Measurements from ENCODE around the gene BIVM.
"Not testable (repeated sequence)": the region's sequence is repeated elsewhere in the genome, so short reads cannot be mapped to it uniquely, and the experiment has no call there.

BIVM gene

DNA sequence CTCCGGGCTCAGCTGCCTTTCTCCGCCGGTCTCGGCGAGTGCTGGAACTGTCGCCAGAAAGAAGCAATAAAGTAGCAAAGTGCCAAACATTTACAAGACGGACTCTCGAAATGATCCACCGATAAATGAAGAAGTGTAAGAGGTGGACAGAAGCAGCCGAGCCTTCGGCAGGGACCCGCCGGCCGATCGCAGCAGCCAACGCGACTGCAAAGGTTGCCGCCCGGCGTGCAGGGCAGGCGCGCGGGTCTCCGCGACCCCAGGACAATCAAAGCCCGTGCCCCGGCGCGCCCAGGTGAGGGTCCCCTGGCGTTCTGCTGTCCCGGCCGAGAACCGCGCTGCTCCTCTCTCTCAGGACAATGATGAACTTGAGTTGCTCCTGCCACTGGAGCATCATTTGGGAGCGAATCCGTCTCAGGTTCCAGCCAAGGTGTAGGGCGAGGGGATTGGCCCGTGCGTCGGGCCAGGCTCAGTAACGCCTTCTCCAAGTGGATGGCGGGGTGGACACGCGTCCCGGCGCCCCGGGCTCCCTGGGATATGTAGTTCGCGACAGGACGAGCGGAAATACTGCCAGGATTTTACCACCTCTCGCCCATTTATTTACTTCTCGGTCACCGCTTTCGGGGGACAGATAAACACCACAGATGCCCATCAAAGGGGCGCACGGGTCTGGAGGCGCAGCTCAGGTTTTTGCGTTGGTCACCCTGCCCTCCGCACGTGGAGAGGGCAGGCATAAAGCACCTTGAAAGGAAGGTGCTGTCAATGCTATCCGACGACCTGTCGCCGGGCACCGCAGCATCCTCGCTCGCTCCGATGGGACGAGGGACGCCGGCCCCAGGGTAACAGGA lies at the start of gene BIVM, which contains the start of gene POGLUT2:
Gene BIVM, plus strand, starts transcription at position 539 of the 845 bp plus-strand sequence. CDS start 8,149 bp downstream, outside the sequence.
Gene POGLUT2, minus strand, starts transcription at position 396 of the 845 bp plus-strand sequence. Its CDS starts 306 bp downstream, at position 90.
- peak; percentile 28 for DNase-seq

DNA sequence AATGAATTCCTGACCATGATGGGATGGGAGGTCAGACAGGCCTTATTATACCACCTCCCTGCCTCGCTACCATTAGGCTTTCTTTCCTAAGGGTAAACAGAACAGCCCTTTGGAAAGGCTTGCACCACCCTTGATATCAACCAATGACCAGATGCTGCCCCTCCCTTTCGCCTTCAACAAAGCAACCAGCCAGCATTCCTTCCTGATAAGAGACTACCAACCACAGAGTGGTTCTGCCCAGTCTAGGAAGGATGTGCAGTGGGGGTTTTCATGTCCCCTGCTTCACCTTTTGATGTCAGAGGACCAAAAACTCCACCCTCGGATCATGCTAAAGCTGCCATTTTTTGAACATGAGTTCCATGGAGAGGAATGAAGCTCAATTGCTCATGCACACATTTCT lies 47.0 kb upstream of the BIVM start:
- no peak for DNase-seq

- DNase-seq, result no peak
Observed at GRCh38 chr13:102757006-102757405, 41.9 kb upstream of the BIVM start.

- no peak for DNase-seq
Observed at GRCh38 chr13:102758842-102759241, 40.1 kb upstream of the BIVM start.

DNA sequence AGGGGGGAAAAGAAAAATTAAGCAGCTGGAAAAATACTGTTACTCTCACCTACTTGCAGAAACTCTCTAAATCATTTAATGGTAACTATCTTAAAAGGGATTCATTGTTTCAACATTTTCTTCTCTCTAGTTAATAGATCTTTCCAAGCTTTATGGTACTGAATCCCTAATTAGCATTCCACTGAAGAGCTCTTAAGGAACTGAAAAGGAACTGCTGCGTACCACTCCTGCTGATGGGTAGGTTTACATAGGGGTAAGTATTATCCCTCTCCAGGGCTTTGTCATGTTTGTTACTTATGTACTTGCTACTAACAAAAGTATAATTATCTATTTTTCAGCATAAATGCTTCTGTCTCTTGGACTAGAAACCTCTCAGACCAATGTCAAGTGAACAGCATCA lies 37.8 kb upstream of the BIVM start:
- DNase-seq, result no peak

GRCh38 chr13:102763741-102764140 lies 35.2 kb upstream of the BIVM start:
- DNase-seq, result no peak

GRCh38 chr13:102768909-102769308 lies 30.0 kb upstream of the BIVM start:
- no peak for DNase-seq

- DNase-seq, result no peak
Observed at GRCh38 chr13:102769679-102770078, 29.2 kb upstream of the BIVM start.

DNA sequence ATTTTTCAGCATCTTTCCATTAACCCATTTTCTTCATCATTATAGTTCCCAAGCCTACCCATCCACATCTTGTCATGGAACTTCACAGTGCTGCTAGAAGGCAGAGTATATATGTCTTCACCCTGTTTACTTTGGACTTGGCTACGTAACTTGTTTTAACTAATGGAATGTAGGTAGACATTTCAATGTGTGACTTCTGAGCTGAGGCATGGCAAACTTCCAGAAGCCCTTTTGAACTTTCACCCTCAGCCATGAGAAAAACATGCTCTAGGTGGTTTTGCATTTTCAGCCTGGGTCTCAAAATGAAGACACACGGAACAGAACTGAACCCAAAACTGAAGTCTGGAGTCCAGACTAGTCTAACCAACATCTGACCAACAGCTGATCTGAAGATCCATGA lies 28.5 kb upstream of the BIVM start:
- DNase-seq, result no peak

- DNase-seq, result no peak
Observed at GRCh38 chr13:102771298-102772041, 27.4 kb upstream of the BIVM start.

GRCh38 chr13:102772042-102772425 lies 26.9 kb upstream of the BIVM start:
- no peak for DNase-seq

DNA sequence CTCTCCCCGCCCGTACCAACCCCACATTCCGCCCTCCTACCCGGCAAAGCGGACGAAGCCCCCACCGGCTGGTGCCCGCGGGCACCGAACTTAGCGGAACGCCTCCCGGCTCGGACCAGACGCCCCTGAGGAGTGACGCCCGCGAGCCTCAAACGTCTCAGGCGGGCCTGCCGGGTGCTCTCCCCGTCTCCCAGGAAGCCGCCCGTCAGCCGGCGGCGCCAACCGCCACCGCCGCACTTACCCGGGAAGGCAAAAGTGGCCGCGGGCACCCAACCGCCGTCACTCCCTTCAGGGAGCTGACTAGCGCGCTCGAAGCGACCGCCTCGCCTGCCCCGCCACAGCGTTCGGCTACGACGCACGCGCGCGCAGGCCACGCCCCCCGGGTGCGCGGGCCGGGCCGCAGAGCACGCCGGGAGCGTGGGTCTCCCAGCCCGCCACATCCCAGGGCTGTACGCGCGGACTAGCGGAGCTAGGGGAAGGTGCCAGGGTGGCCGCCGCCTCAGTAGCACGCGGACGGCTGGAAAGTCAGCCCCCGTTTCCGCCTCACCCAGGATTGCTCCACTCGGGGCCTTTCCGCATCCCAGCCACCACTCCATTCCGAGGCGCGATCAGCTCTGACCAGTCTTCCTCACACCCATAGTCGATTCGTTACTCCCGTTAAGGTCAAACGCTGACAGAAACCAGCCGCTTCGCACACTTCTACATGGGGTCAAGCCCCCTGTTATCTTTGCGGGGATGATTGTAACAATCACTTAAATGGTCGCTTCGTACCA lies 25.3 kb upstream of the BIVM start, which contains the start of gene TEX30:
Gene TEX30, minus strand, starts transcription at position 346 of the 773 bp plus-strand sequence. CDS start 3,760 bp downstream, outside the sequence.
- DNase-seq, result peak; percentile 36

- DNase-seq, result no peak
Observed at GRCh38 chr13:102774214-102774568, 24.7 kb upstream of the BIVM start.

DNA sequence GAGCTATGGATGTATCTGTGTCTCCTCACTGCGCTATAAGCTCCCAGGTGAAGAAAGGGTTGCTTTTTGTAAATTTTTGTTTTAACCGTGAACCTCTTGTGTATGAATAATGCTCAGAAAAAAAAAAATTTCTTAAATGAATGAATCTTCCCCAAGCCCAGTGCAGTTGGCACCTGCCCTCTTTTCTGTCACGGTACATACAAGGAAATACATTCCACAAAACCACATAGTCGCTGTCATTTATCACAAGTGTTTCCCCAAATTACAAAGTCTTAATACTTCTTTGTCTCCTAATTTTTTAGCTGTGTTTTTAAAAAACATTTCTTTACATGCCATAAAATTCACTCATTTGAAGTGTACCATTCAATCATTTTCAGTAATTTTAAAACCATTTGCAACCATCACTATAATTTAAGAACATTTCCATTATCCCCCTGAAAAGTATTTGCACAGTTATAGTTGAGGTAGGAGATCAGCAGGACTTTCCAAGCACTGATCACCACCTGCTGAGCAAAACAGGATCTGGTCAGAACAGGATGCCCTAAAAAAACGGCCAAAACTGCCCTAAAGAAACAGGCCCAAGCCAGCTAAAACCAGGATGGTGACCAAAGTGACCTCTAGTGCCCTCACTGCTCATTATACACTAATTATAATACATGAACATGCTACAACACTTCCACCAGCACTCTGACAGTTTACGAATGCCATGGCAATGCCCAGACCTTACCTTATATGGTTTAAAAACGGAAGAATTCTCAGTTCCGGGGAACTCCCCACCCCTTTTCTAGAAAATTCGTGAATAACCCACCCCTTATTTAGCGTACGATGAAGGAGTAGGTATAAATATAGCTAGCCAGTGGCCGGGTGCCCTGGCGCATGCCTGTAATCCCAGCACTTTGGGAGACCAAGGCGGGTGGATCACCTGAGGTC lies 24.1 kb upstream of the BIVM start:
- DNase-seq, result no peak

GRCh38 chr13:102776271-102776670 lies 22.6 kb upstream of the BIVM start:
- no peak for DNase-seq

DNA sequence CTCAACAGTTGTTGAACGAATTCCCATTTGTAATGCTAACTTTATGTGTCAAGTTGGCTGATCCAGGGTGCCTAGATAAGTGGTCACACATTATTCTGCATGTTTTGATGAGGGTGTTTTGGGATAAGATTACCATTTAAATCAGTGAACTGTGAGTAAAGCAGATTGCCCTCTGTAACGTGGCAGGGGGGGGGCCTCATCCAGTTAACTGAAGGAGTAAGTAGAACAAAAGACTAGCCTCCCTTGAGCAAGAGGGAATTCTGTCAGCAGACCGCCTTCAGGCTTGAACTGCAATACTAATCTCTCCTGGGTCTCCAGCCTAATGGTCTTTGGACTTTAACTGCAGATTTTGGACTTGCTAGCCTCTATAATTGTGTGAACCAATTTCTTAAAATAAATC lies 21.2 kb upstream of the BIVM start:
- no peak for DNase-seq

DNA sequence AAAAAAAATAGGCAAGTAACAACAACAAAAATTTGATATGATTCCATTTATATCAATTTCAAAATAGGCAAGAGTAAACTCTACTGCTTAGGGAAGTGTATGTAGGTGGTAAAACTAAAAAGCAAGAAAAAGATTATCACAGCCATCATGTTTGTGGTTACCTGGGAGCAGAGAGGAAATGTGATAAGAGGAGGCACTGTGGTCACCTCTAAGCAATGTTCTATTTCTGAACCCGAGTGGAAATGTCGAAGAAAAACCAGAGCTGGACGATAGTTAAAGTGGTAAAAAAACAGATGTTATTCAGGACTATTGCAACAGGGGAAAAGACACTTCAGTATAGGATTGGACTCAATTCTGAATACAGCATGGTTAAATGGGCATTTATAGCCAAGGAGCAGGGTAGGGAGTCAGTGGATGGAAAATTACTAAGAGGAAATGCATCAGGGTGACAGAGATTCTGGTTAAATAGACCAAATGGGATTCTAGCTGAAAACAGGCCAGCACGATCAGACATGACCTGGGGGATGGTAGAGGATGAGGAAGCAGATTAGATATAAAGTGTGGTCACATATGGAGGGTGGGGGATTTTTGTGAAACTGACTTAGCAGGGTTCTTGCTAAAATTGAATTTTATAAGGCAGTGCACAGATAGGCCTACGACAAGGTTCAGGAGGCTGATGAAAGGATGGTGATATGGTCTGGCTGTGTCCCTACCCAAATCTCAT lies 19.3 kb upstream of the BIVM start:
- no peak for DNase-seq

- not testable (repeated sequence) for DNase-seq
Observed at GRCh38 chr13:102780656-102781055, 18.3 kb upstream of the BIVM start.

- DNase-seq, result no peak
Observed at GRCh38 chr13:102781591-102781990, 17.3 kb upstream of the BIVM start.

DNA sequence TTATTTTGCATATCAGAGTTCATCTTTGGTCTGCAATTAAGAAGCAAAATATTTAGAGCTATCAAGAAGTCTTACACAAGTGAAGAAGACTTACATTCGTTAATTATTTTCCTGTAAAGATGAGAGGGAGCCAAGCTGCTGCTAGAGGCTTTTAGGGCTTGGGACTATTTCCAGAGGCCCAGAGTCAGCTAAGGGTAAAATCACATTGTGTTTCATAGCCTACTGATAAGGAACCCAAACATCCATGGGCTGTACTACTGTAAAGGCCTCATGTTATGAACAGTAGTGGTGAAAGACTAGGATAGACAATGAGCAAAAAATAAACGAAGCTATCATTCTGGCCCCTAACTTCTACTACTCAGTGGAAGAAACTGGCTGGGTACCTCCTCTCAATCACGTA lies 14.4 kb upstream of the BIVM start:
- DNase-seq, result no peak

GRCh38 chr13:102788683-102789082 lies 10.2 kb upstream of the BIVM start:
- DNase-seq, result no peak
